ENCODE results near the gene OR56A1.

OR56A1 gene

GRCh38 chr11:6022956-6023355, 7.6 kb downstream of the OR56A1 start:
- no peaks in the 10 kb centered on the region for H3K9me3 ChIP-seq (ENCODE audit: control insufficient read depth, insufficient read depth, low read length)
- H3K4me1 ChIP-seq (ENCODE audit: control insufficient read depth, low read length), result no peaks in the 10 kb centered on the region
- H3K4me2 ChIP-seq (ENCODE audit: low read length), result no peak overlapping the region
- TF ChIP-seq EZH2phosphoT487 (IDR thresholded peaks at IDR 0.05; ENCODE audit: borderline replicate concordance, low read length), result no peak
- peak; percentile 54 for TF ChIP-seq CTCF (IDR thresholded peaks at IDR 0.05; ENCODE audit: low read depth, low read length, poor library complexity, severe bottlenecking)
- H3K36me3 ChIP-seq (ENCODE audit: control insufficient read depth, low read length), result no peaks in the 10 kb centered on the region
- no peaks in the 10 kb centered on the region for H3F3A ChIP-seq (ENCODE audit: control insufficient read depth, insufficient read depth)
- no peaks in the 10 kb centered on the region for H3K79me2 ChIP-seq (ENCODE audit: control insufficient read depth, low read length)
- no peaks in the 10 kb centered on the region for H4K20me1 ChIP-seq (ENCODE audit: control insufficient read depth, insufficient read depth, low read depth, low read length)
- no peak overlapping the region for H3K4me3 ChIP-seq (ENCODE audit: low read length)
- no peaks in the 10 kb centered on the region for H3K9me2 ChIP-seq (replicated peaks; ENCODE audit: control insufficient read depth, low read length)
- 0 out of 2 replicates have a peak, but pooled peaks cover 2% of the 10 kb centered on the region for H3K27me3 ChIP-seq (ENCODE audit: control insufficient read depth, low read length)
- no peak overlapping the region for H3K27ac ChIP-seq (ENCODE audit: low read depth, low read length)

- no peaks in the 10 kb centered on the region for H3K79me2 ChIP-seq (ENCODE audit: control insufficient read depth, low read length)
- no peak overlapping the region for H3K4me3 ChIP-seq (ENCODE audit: low read length)
- no peaks in the 10 kb centered on the region for H3K9me2 ChIP-seq (replicated peaks; ENCODE audit: control insufficient read depth, low read length)
- H3K4me1 ChIP-seq (ENCODE audit: control insufficient read depth, low read length), result no peaks in the 10 kb centered on the region
- H3K36me3 ChIP-seq (ENCODE audit: control insufficient read depth, low read length), result no peaks in the 10 kb centered on the region
- H3K9me3 ChIP-seq (ENCODE audit: control insufficient read depth, insufficient read depth, low read length), result no peaks in the 10 kb centered on the region
- no peaks in the 10 kb centered on the region for H3K27me3 ChIP-seq (ENCODE audit: control insufficient read depth, low read length)
- H4K20me1 ChIP-seq (ENCODE audit: control insufficient read depth, insufficient read depth, low read depth, low read length), result no peaks in the 10 kb centered on the region
- H3K4me2 ChIP-seq (ENCODE audit: low read length), result no peak overlapping the region
- no peaks in the 10 kb centered on the region for H3F3A ChIP-seq (ENCODE audit: control insufficient read depth, insufficient read depth)
- TF ChIP-seq EZH2phosphoT487 (IDR thresholded peaks at IDR 0.05; ENCODE audit: borderline replicate concordance, low read length), result no peak
- no peak for TF ChIP-seq CTCF (IDR thresholded peaks at IDR 0.05; ENCODE audit: low read depth, low read length, poor library complexity, severe bottlenecking)
- no peak overlapping the region for H3K27ac ChIP-seq (ENCODE audit: low read depth, low read length)
Observed at GRCh38 chr11:6013042-6013441, 17.5 kb downstream of the OR56A1 start.

- no peak overlapping the region for H3K4me2 ChIP-seq (ENCODE audit: low read length)
- H3F3A ChIP-seq (ENCODE audit: control insufficient read depth, insufficient read depth), result no peaks in the 10 kb centered on the region
Observed at GRCh38 chr11:6012035-6012668, 18.4 kb downstream of the OR56A1 start.

More at GRCh38 chr11:6012035-6012668, 18.4 kb downstream of the OR56A1 start:
- no peaks in the 10 kb centered on the region for H3K9me2 ChIP-seq (replicated peaks; ENCODE audit: control insufficient read depth, low read length)
- no peaks in the 10 kb centered on the region for H3K79me2 ChIP-seq (ENCODE audit: control insufficient read depth, low read length)
- H3K9me3 ChIP-seq (ENCODE audit: control insufficient read depth, insufficient read depth, low read length), result no peaks in the 10 kb centered on the region
- no peaks in the 10 kb centered on the region for H3K27me3 ChIP-seq (ENCODE audit: control insufficient read depth, low read length)
- H3K4me1 ChIP-seq (ENCODE audit: control insufficient read depth, low read length), result no peaks in the 10 kb centered on the region
- H3K36me3 ChIP-seq (ENCODE audit: control insufficient read depth, low read length), result no peaks in the 10 kb centered on the region
- TF ChIP-seq EZH2phosphoT487 (IDR thresholded peaks at IDR 0.05; ENCODE audit: borderline replicate concordance, low read length) (no peak), CTCF (IDR thresholded peaks at IDR 0.05; ENCODE audit: low read depth, low read length, poor library complexity, severe bottlenecking) (no peak)
- H4K20me1 ChIP-seq (ENCODE audit: control insufficient read depth, insufficient read depth, low read depth, low read length), result no peaks in the 10 kb centered on the region
- H3K4me3 ChIP-seq (ENCODE audit: low read length), result no peak overlapping the region
- H3K27ac ChIP-seq (ENCODE audit: low read depth, low read length), result no peak overlapping the region

All from DOHH2 (cell line).